ENCODE results near the gene ZDHHC3. TPM values are rescaled to one million over a fixed set of nuclear protein-coding genes. Genes with fewer than 3 reads are reported as not detected.
"Not testable (repeated sequence)": the region's sequence is repeated elsewhere in the genome, so short reads cannot be mapped to it uniquely, and the experiment has no call there.

ZDHHC3 gene
- total RNA-seq, 4 donors from 2014 or later = 98.4 to 139 (median 117) TPM

- 70 to 71% methylated on average over 2 of the region's 2 CpGs for WGBS, 2 donors
- DNase-seq (ENCODE audit: low spot score in 2 of 2) = no peak
- H3K4me1 ChIP-seq = no peaks in the 10 kb centered on the region
- H3K27ac ChIP-seq = no peak overlapping the region
- no peaks in the 10 kb centered on the region for H3K27me3 ChIP-seq
- H3K36me3 ChIP-seq = peaks cover 0 to 36% (median 0%) of the 10 kb centered on the region in 3 donors
- H3K4me3 ChIP-seq = no peak overlapping the region
- TF ChIP-seq, protein P1, sequence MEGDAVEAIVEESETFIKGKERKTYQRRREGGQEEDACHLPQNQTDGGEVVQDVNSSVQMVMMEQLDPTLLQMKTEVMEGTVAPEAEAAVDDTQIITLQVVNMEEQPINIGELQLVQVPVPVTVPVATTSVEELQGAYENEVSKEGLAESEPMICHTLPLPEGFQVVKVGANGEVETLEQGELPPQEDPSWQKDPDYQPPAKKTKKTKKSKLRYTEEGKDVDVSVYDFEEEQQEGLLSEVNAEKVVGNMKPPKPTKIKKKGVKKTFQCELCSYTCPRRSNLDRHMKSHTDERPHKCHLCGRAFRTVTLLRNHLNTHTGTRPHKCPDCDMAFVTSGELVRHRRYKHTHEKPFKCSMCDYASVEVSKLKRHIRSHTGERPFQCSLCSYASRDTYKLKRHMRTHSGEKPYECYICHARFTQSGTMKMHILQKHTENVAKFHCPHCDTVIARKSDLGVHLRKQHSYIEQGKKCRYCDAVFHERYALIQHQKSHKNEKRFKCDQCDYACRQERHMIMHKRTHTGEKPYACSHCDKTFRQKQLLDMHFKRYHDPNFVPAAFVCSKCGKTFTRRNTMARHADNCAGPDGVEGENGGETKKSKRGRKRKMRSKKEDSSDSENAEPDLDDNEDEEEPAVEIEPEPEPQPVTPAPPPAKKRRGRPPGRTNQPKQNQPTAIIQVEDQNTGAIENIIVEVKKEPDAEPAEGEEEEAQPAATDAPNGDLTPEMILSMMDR (IDR thresholded peaks at IDR 0.05) = no peak
- TF ChIP-seq POLR2A (IDR thresholded peaks at IDR 0.05) (no peak), EP300 (IDR thresholded peaks at IDR 0.05) (no peak)
- H3K9me3 ChIP-seq = no peaks in the 10 kb centered on the region
These were observed 25.7 kb downstream of the ZDHHC3 start for GRCh38 chr3:44950275-44950734.

DNA sequence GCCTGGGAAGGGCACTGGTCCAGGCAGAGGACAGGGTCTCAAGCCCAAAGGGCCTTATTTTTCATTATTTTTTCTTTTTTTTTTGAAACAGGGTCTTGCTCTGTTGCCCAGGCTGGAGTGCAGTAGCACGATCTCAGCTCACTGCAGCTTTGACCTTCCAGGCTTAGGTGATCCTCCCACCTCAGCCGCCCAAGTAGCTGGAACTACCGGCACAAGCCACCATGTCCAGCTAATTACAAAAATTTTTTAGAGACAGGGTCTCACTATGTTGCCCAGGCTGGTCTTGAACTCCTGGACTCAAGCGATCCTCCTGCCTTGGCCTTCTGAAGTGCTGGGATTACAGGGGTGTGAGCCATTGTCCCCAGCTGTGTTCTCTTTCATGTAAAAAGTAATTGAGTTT is 26.2 kb downstream of the ZDHHC3 start:
- not testable (repeated sequence) for H3K4me3 ChIP-seq
- WGBS, 2 donors = 96 to 97% methylated on average over 4 of the region's 4 CpGs

GRCh38 chr3:44948239-44948638 is 27.7 kb downstream of the ZDHHC3 start:
- H3K4me3 ChIP-seq = no peak overlapping the region
- DNase-seq (ENCODE audit: low spot score in 2 of 2) = no peak
- TF ChIP-seq, protein P1 (IDR thresholded peaks at IDR 0.05) = no peak
- TF ChIP-seq EP300 (IDR thresholded peaks at IDR 0.05) (no peak), POLR2A (IDR thresholded peaks at IDR 0.05) (no peak)
- no peaks in the 10 kb centered on the region for H3K27me3 ChIP-seq
- no peak overlapping the region for H3K27ac ChIP-seq
- H3K4me1 ChIP-seq = no peaks in the 10 kb centered on the region
- WGBS, 2 donors = 94 to 99% methylated on average over 3 of the region's 3 CpGs
- no peaks in the 10 kb centered on the region for H3K9me3 ChIP-seq
- H3K36me3 ChIP-seq = peaks cover 0 to 52% (median 0%) of the 10 kb centered on the region in 3 donors

More for the DNA sequence above, 26.2 kb downstream of the ZDHHC3 start:
- DNase-seq (ENCODE audit: low spot score in 2 of 2); H3K27me3 ChIP-seq; H3K27ac ChIP-seq; H3K4me1 ChIP-seq; H3K9me3 ChIP-seq: not testable (repeated sequence)
- H3K36me3 ChIP-seq = peaks cover 0 to 41% (median 0%) of the 10 kb centered on the region in 3 donors

DNA sequence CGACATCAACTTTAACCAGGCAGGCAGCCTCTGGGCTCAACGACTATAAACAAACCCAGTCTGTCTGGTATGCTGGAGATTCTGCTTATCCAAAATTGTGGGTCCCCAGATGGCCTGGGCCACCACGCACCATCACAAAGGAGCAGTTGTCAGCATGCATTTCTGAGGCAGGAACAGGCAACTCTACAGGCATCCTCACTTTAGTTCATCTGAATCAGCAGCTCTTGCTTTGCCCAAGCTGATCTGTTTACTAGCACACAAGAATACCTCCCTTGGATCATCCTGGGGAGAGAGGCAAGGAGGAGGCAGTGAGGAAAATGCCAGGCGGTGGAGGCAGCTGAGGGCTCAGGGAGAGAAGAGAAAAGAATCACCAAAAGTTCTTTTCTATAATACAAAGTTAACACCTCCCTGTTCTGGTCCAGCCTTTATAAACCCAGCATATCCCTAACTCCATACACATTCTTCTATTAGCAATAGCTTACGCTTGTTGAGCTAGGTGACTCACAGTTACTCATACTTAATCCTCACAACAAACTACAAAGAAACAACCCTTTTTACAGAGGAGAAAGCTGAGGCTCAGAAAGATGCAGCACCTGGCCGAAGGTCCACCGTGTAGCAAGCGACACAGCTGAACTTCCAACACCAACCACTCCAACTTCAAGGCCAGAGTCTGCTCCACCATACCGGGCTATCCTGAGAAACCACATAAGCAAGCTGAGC is 33.6 kb downstream of the ZDHHC3 start:
- H3K27me3 ChIP-seq = no peaks in the 10 kb centered on the region
- H3K4me1 ChIP-seq = no peaks in the 10 kb centered on the region
- no peaks in the 10 kb centered on the region for H3K9me3 ChIP-seq
- WGBS, 2 donors = 91 to 95% methylated on average over 9 of the region's 9 CpGs
- TF ChIP-seq, protein P1 (IDR thresholded peaks at IDR 0.05) = no peak
- TF ChIP-seq POLR2A (IDR thresholded peaks at IDR 0.05) (no peak), EP300 (IDR thresholded peaks at IDR 0.05) (no peak)
- DNase-seq (ENCODE audit: low spot score in 2 of 2) = no peak
- H3K27ac ChIP-seq = no peak overlapping the region
- no peak overlapping the region for H3K4me3 ChIP-seq
- peaks cover 0 to 97% (median 0%) of the 10 kb centered on the region in 3 donors for H3K36me3 ChIP-seq

DNA sequence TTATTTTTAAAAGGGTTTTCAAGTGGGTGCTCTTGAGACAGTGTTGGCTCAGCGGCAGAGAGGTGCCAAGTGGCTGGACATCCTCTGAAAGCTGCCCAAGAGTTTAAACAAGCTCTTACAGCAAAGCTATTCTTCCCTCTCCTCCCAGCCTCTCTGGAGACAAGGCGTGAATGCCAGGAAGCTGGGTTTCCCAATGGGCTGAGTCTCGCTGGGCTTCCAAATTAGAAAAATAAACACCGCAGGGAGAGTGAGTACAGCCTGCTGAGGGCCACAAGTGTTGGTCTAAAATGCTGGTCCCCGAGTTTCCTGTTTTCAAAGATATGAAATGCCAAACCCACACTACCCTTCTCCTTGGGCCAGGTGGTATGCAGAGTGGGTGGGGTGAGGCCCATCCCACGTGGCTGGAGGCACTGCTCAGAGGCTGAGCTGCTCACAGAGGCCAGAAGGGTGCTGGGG is 36.4 kb downstream of the ZDHHC3 start:
- H3K9me3 ChIP-seq = no peaks in the 10 kb centered on the region
- H3K4me3 ChIP-seq = no peak overlapping the region
- DNase-seq (ENCODE audit: low spot score in 2 of 2) = no peak
- H3K27me3 ChIP-seq = no peaks in the 10 kb centered on the region
- H3K4me1 ChIP-seq = no peaks in the 10 kb centered on the region
- no peak overlapping the region for H3K27ac ChIP-seq
- WGBS, 2 donors = 81 to 83% methylated on average over 5 to 6 of the region's 6 CpGs
- TF ChIP-seq, protein P1 (IDR thresholded peaks at IDR 0.05) = no peak
- TF ChIP-seq POLR2A (IDR thresholded peaks at IDR 0.05) (no peak), EP300 (IDR thresholded peaks at IDR 0.05) (no peak)
- peaks cover 0 to 82% (median 0%) of the 10 kb centered on the region in 3 donors for H3K36me3 ChIP-seq

All from tibial nerve (tissue), 4 donors.